ENCODE measurements around the gene DIAPH3. TPM values are rescaled to one million over a fixed set of nuclear protein-coding genes. Genes with fewer than 3 reads are reported as not detected.

Gene DIAPH3
- total RNA-seq, 3 donors from 2014 or later, result under 0.01 to 0.88 (median 0.64) TPM

DNA sequence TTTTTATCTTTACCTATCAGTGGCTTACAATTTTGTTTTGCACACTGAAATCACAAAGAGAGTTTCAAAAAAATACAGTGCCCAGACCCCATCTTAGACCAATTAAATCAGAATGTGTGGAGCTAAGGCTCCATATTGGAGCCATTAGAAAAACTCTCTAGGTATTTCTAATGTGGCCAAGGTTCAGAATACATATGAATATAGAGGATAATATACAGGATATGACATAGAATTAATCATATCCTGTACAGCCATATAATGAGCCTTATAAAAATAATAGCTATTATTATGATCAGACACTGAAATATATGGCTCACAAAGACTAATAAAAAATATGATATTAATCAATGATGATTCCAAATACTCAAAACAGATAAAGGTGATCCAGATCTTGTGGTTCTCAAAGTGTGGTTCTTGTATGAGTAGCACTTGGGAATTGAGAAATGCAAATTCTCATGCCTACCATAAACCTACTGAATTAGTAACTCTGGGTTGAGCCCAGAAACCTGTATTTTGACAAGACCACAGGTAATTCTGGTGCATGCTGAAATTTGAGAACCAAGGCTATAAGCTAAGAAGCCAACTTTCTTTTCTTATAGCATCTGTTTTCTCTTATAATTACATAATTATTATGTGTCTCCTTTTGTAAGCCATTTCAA is 408.0 kb downstream of the DIAPH3 start:
- H3K27me3 ChIP-seq, result no peaks in the 10 kb centered on the region
- TF ChIP-seq POLR2A (IDR thresholded peaks at IDR 0.05) (no peak), POLR2AphosphoS5 (IDR thresholded peaks at IDR 0.05) (no peak)
- TF ChIP-seq, protein P1, sequence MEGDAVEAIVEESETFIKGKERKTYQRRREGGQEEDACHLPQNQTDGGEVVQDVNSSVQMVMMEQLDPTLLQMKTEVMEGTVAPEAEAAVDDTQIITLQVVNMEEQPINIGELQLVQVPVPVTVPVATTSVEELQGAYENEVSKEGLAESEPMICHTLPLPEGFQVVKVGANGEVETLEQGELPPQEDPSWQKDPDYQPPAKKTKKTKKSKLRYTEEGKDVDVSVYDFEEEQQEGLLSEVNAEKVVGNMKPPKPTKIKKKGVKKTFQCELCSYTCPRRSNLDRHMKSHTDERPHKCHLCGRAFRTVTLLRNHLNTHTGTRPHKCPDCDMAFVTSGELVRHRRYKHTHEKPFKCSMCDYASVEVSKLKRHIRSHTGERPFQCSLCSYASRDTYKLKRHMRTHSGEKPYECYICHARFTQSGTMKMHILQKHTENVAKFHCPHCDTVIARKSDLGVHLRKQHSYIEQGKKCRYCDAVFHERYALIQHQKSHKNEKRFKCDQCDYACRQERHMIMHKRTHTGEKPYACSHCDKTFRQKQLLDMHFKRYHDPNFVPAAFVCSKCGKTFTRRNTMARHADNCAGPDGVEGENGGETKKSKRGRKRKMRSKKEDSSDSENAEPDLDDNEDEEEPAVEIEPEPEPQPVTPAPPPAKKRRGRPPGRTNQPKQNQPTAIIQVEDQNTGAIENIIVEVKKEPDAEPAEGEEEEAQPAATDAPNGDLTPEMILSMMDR (IDR thresholded peaks at IDR 0.05), result no peak
- intact Hi-C loops (cut with DNase I; ENCODE audit: low total_unique reads), result no loop called here
- DNase-seq (ENCODE audit: low spot score in 2 of 2), result no peak
- H3K36me3 ChIP-seq, result no peaks in the 10 kb centered on the region
- H3K4me3 ChIP-seq, result no peak overlapping the region
- no peaks in the 10 kb centered on the region for H3K9me3 ChIP-seq
- H3K27ac ChIP-seq, result no peak overlapping the region
- no peaks in the 10 kb centered on the region for H3K4me1 ChIP-seq

DNA sequence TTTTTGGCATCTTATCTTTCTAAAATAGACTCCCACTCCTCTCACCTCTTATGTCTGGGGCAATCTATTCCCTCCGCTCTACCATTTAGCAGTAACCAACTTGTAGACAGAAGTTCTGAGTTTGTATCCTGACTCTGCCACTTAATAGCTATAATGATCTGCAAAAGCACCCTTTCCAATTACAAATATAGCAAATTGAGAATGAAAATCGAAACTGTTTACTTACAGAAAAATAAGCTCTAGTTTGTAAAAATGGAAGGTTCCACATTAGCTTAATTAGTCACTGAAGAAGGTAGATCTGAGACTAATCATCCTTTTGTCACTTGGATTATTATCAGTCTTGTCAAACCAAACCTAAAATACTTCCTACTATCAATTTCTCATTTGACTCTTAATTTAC is 409.3 kb downstream of the DIAPH3 start:
- no peak for DNase-seq (ENCODE audit: low spot score in 2 of 2)
- Histone ChIP-seq H3K36me3 (no peaks in the 10 kb centered on the region), H3K9me3 (no peaks in the 10 kb centered on the region), H3K27me3 (no peaks in the 10 kb centered on the region), H3K4me3 (no peak overlapping the region), H3K4me1 (no peaks in the 10 kb centered on the region), H3K27ac (no peak overlapping the region)
- TF ChIP-seq POLR2A (IDR thresholded peaks at IDR 0.05) (no peak), POLR2AphosphoS5 (IDR thresholded peaks at IDR 0.05) (no peak)
- TF ChIP-seq, protein P1 (IDR thresholded peaks at IDR 0.05), result no peak
- intact Hi-C loops (cut with DNase I; ENCODE audit: low total_unique reads), result no loop called here

DNA sequence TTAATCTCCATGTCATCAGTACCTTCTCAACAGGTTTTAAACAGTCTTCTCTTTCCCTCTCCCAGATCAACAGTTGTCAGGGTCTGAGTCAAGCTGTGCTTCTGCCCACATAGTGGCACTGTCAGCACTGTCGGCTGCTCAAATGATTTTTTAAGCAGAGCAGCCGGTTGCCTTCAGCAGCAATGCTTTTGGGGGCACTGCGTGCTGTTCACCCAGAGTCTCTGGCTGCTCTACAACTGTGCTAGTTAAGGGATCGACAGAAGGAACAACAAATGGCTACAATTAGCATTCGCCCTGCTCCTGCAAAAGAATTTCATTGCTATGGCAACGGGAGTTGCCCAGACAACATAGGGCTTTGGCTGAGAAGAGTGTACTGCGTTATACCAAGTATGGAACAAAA is 412.9 kb downstream of the DIAPH3 start:
- DNase-seq (ENCODE audit: low spot score in 2 of 2), result no peak
- TF ChIP-seq POLR2AphosphoS5 (IDR thresholded peaks at IDR 0.05) (no peak), POLR2A (IDR thresholded peaks at IDR 0.05) (no peak)
- TF ChIP-seq, protein P1 (IDR thresholded peaks at IDR 0.05), result no peak
- Histone ChIP-seq H3K27me3 (no peaks in the 10 kb centered on the region), H3K27ac (no peak overlapping the region), H3K9me3 (no peaks in the 10 kb centered on the region), H3K36me3 (no peaks in the 10 kb centered on the region), H3K4me1 (no peaks in the 10 kb centered on the region), H3K4me3 (no peak overlapping the region)
- intact Hi-C loops (cut with DNase I; ENCODE audit: low total_unique reads), result no loop called here

DNA sequence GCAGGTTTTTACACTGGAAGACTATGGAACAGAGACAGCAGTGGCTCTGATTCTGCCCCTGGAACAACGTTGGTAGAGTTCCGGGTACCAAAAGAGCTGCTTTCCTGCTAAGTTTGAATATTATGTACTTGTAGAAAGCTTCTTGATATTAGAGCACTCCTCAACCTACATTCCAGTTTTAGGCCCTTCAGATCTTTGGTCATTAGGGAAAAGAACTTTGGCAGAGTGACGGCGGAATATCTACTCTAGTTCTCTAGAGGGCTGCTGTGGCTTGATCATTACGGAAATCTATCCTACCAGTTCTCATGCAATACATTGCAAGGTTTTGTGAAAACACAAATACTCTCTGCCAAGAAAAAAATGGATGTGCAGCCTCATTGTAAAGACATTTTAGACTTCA is 415.7 kb downstream of the DIAPH3 start:
- intact Hi-C loops (cut with DNase I; ENCODE audit: low total_unique reads), result no loop called here
- Histone ChIP-seq H3K36me3 (no peaks in the 10 kb centered on the region), H3K9me3 (no peaks in the 10 kb centered on the region), H3K27me3 (no peaks in the 10 kb centered on the region), H3K27ac (no peak overlapping the region), H3K4me3 (no peak overlapping the region), H3K4me1 (no peaks in the 10 kb centered on the region)
- DNase-seq (ENCODE audit: low spot score in 2 of 2), result no peak
- TF ChIP-seq, protein P1 (IDR thresholded peaks at IDR 0.05), result no peak
- TF ChIP-seq POLR2A (IDR thresholded peaks at IDR 0.05), result no peak

DNA sequence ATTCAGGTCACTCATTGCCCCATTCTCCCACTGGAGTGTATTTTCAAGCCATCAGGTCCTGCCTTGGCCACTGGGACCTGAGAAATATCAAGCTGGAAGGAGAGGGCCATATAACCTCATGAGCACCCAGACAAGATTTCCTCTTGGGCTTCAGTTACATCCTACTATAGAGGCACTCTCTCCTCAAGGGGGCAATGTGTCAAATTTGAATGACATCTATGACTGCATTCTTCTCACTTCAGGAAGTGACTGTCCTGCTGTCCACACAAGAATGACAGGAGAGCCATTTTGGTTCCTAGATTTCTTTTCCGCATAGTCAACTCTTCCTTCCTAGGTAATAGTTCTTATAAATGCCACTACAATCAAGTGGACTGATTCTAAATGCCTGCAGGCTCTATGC is 416.2 kb downstream of the DIAPH3 start:
- DNase-seq (ENCODE audit: low spot score in 2 of 2), result no peak
- intact Hi-C loops (cut with DNase I; ENCODE audit: low total_unique reads), result no loop called here
- Histone ChIP-seq H3K27me3 (no peaks in the 10 kb centered on the region), H3K9me3 (no peaks in the 10 kb centered on the region), H3K36me3 (no peaks in the 10 kb centered on the region), H3K27ac (no peak overlapping the region), H3K4me1 (no peaks in the 10 kb centered on the region), H3K4me3 (no peak overlapping the region)
- TF ChIP-seq, protein P1 (IDR thresholded peaks at IDR 0.05), result no peak
- no peak for TF ChIP-seq POLR2AphosphoS5 (IDR thresholded peaks at IDR 0.05)

All from breast epithelium (tissue), 4 donors.